Panc1 (cell line): ENCODE measurements around the gene CANX. TPM values are rescaled to one million over a fixed set of nuclear protein-coding genes. Genes with fewer than 3 reads are reported as not detected.

Experiments used
- ATAC-seq: fragments of 200-7000 bp; cut with Tn5 transposase; 2 replicates; pipeline ENCODE4 v1.9.1; 2020; ENCODE audit warnings: mild to moderate bottlenecking, moderate library complexity
- BruUV-seq: library from RNA; stranded (reverse); fragments of 400-500 nt; replicated peaks from 2 replicates; lab custom pipeline; 2021; lab: Mats Ljungman, UMichigan
- CTCF ChIA-PET: fragments of 300-600 bp; sonication (Branson Sonifier 250); formaldehyde crosslinking; loops from one replicate; lab custom pipeline; 2022; ENCODE audit warnings: antibody characterized with exemption; lab: Charles Lee
- POLR2A ChIA-PET: fragments of 300-600 bp; sonication (Branson Sonifier 250); formaldehyde crosslinking; loops from one replicate; lab custom pipeline; 2022; ENCODE audit warnings: antibody characterized with exemption; lab: Charles Lee
- DNase-seq: peaks from one replicate; pipeline ENCODE4 v3.0.0-alpha.2; 2010; ENCODE audit warnings: low read depth, low spot score
- H3K27ac ChIP-seq: 2 replicates; pipeline ENCODE4 v1.5.1; 2011; ENCODE audit warnings: mild to moderate bottlenecking, low read length, inconsistent platforms
- H3K27me3 ChIP-seq: fragments of 200-500 bp; sonication (Bioruptor generic); 2 replicates; pipeline ENCODE4 v1.6.0; 2014; ENCODE audit warnings: low read length, inconsistent platforms; ENCODE audit not compliant: control insufficient read depth, insufficient read depth
- H3K36me3 ChIP-seq: fragments of 200-500 bp; sonication (Bioruptor generic); 2 replicates; pipeline ENCODE4 v1.5.1; 2014; ENCODE audit warnings: inconsistent platforms, mild to moderate bottlenecking, low read length, moderate library complexity; ENCODE audit not compliant: control insufficient read depth, insufficient read depth
- H3K4me1 ChIP-seq: 2 replicates; pipeline ENCODE4 v1.5.1; 2011; ENCODE audit warnings: inconsistent platforms, mild to moderate bottlenecking, low read length, moderate library complexity; ENCODE audit not compliant: control insufficient read depth, insufficient read depth
- H3K4me3 ChIP-seq, 2 experiments: 2 replicates each; pipeline ENCODE4 v1.5.1; 2011 to 2012; ENCODE audit warnings: low read depth in 2 of 2, low read length in 2 of 2, mild to moderate bottlenecking in 2 of 2, inconsistent platforms in 1 of 2, moderate library complexity in 1 of 2
- H3K9me3 ChIP-seq: fragments of 200-500 bp; sonication (Bioruptor generic); 2 replicates; pipeline ENCODE4 v1.5.1; 2014; ENCODE audit warnings: low read depth, mild to moderate bottlenecking, inconsistent platforms, low read length, moderate library complexity; ENCODE audit not compliant: control insufficient read depth, insufficient read depth
- CTCF ChIP-seq: fragments of 450-650 bp; IDR thresholded peaks from 2 replicates; pipeline ENCODE4 v1.5.1; 2017; ENCODE audit warnings: mild to moderate bottlenecking
- POLR2AphosphoS5 ChIP-seq: IDR thresholded peaks from 2 replicates; pipeline ENCODE4 v1.6.1; 2012; ENCODE audit warnings: mild to moderate bottlenecking, low read depth, low read length, moderate library complexity
- REST ChIP-seq, 2 experiments: IDR thresholded peaks; 2 replicates each; pipeline ENCODE4 v1.6.1; 2011 to 2012; ENCODE audit warnings: low read depth in 2 of 2, control low read depth in 1 of 2, low read length in 1 of 2, mild to moderate bottlenecking in 1 of 2, moderate library complexity in 1 of 2; ENCODE audit not compliant: insufficient read depth in 1 of 2
- SIN3A ChIP-seq: IDR thresholded peaks from 2 replicates; pipeline ENCODE4 v1.6.1; 2012; ENCODE audit warnings: low read depth, mild to moderate bottlenecking, low read length, moderate library complexity, borderline replicate concordance; ENCODE audit not compliant: insufficient read depth
- TCF7L2 ChIP-seq: IDR thresholded peaks from 2 replicates; pipeline ENCODE4 v1.6.1; 2011; ENCODE audit warnings: mild to moderate bottlenecking, low read depth, low read length, inconsistent platforms
- in situ Hi-C: cut with HindIII; loops from 2 replicates; pipeline ENCODE4 v1.10.0; 2016; ENCODE audit warnings: low sequenced_read_pairs, low pct_unique_long_range_greater_than_20kb
- intact Hi-C: fragments of 100-400 bp; cut with micrococcal nuclease; formaldehyde crosslinking; loops from one replicate; pipeline ENCODE4 v1.10.0; 2022; ENCODE audit not compliant: unreplicated experiment
- total RNA-seq: library from RNA; stranded (reverse); gene quantifications from one replicate; pipeline ENCODE4 v1.2.1, GENCODE V29; 2021; ENCODE audit not compliant: unreplicated experiment

CANX gene
- total RNA-seq, 1 experiment from 2014 or later = 707 TPM

GRCh38 chr5:179766726-179767455 is 68.1 kb downstream of the CANX start:
- Histone ChIP-seq H3K9me3 (no peaks in the 10 kb centered on the region), H3K27ac (no peak overlapping the region), H3K4me1 (peaks cover 32% of the 10 kb centered on the region), H3K4me3 (no peak overlapping the region), H3K27me3 (no peaks in the 10 kb centered on the region), H3K36me3 (peaks cover 8% of the 10 kb centered on the region)
- intact Hi-C loops = no loop called here
- ATAC-seq (no peak), DNase-seq (no peak)
- in situ Hi-C loops = no loop called here
- BruUV-seq = no TSS peak
- TF ChIP-seq CTCF (no peak), POLR2AphosphoS5 (no peak), TCF7L2 (no peak), REST (IDR thresholded peaks at IDR 0.05; ENCODE audit: insufficient read depth in 1 of 2, low read depth in 2 of 2, low read length in 1 of 2) (no peak), SIN3A (no peak)
- POLR2A ChIA-PET = no interaction called here
- CTCF ChIA-PET = interaction anchor here (0.6 kb wide), 1 partner anchor 106 kb away, joined by 4 read pairs; no protein-coding TSS in a partner anchor

- DNase-seq = no peak
- peaks cover 25% of the 10 kb centered on the region for H3K4me1 ChIP-seq
- no TSS peak for BruUV-seq
- ChIA-PET CTCF (interaction anchor here (0.6 kb wide), 1 partner anchor 15 kb away, joined by 6 read pairs; no protein-coding TSS in a partner anchor), POLR2A (interaction anchor here (0.6 kb wide), 1 partner anchor 19 kb away, joined by 8 read pairs; no protein-coding TSS in a partner anchor)
- no peaks in the 10 kb centered on the region for H3K9me3 ChIP-seq
- intact Hi-C loops (no loop called here), in situ Hi-C loops (no loop called here)
- ATAC-seq = no peak
- TF ChIP-seq REST (IDR thresholded peaks at IDR 0.05; ENCODE audit: insufficient read depth in 1 of 2, low read depth in 2 of 2, low read length in 1 of 2) (no peak), POLR2AphosphoS5 (no peak), TCF7L2 (no peak), SIN3A (no peak), CTCF (no peak)
- no peak overlapping the region for H3K27ac ChIP-seq
- no peaks in the 10 kb centered on the region for H3K27me3 ChIP-seq
- no peak overlapping the region for H3K4me3 ChIP-seq
- peaks cover 8% of the 10 kb centered on the region for H3K36me3 ChIP-seq
Measured at GRCh38 chr5:179767496-179768100, 68.8 kb downstream of the CANX start.
